Ishikawa (cell line): ENCODE data around the gene NPAS2.

Experiments
- CEBPB ChIP-seq: IDR thresholded peaks from 2 replicates; pipeline ENCODE4 v1.6.1; 2012
- CREB1 ChIP-seq: IDR thresholded peaks from 2 replicates; pipeline ENCODE4 v1.6.1; 2012; ENCODE audit warnings: low read depth
- EGR1 ChIP-seq: IDR thresholded peaks from 2 replicates; pipeline ENCODE4 v1.6.1; 2012
- EP300 ChIP-seq: IDR thresholded peaks from 2 replicates; pipeline ENCODE4 v1.6.1; 2012; ENCODE audit warnings: borderline replicate concordance
- FOXM1 ChIP-seq: IDR thresholded peaks from 2 replicates; pipeline ENCODE4 v1.6.1; 2012; ENCODE audit warnings: low read depth, borderline replicate concordance
- NFIC ChIP-seq: IDR thresholded peaks from 2 replicates; pipeline ENCODE4 v1.6.1; 2012
- RAD21 ChIP-seq: IDR thresholded peaks from 2 replicates; pipeline ENCODE4 v1.6.1; 2012; ENCODE audit warnings: low read depth
- TAF1 ChIP-seq: IDR thresholded peaks from 2 replicates; pipeline ENCODE4 v1.6.1; 2012; ENCODE audit warnings: low read depth, mild to moderate bottlenecking
- TCF12 ChIP-seq: IDR thresholded peaks from 2 replicates; pipeline ENCODE4 v1.6.1; 2012; ENCODE audit warnings: low read depth
- TEAD4 ChIP-seq: IDR thresholded peaks from 2 replicates; pipeline ENCODE4 v1.6.1; 2012
- YY1 ChIP-seq: IDR thresholded peaks from 2 replicates; pipeline ENCODE4 v1.6.1; 2012; ENCODE audit warnings: low read depth
- ZBTB7A ChIP-seq: IDR thresholded peaks from 2 replicates; pipeline ENCODE4 v1.6.1; 2012; ENCODE audit warnings: low read depth
- TF ChIP-seq, protein P1 (sequence below): IDR thresholded peaks from 2 replicates; pipeline ENCODE4 v1.6.1; 2012; ENCODE audit warnings: low read depth, mild to moderate bottlenecking
- TF ChIP-seq, protein P2 (sequence below): IDR thresholded peaks from 2 replicates; pipeline ENCODE4 v1.6.1; 2012
- TF ChIP-seq, protein P3 (sequence below): IDR thresholded peaks from 2 replicates; pipeline ENCODE4 v1.6.1; 2012

NPAS2 gene

DNA sequence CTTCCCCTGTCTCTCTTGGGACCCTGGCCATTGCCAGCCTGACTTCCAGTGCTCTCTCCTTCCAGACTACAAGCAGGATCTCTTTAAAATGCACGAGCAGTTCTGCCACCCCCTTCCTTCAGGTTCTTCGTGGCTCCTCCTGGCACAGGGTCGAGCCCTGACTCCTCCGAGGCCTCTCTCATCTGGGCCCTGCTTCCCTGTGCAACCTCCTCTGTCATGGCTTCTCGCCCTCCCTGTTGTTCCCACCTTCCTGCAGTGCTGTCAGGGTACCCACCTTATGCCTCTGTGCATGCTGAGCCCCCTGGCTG is 125.4 kb downstream of the NPAS2 start:
- TF ChIP-seq TCF12: no peak
- no peak for TF ChIP-seq YY1
- TF ChIP-seq ZBTB7A: no peak
- TF ChIP-seq TEAD4: no peak
- TF ChIP-seq TAF1: no peak
- no peak for TF ChIP-seq EGR1
- TF ChIP-seq FOXM1: no peak
- TF ChIP-seq NFIC: no peak
- no peak for TF ChIP-seq EP300
- no peak for TF ChIP-seq RAD21

DNA sequence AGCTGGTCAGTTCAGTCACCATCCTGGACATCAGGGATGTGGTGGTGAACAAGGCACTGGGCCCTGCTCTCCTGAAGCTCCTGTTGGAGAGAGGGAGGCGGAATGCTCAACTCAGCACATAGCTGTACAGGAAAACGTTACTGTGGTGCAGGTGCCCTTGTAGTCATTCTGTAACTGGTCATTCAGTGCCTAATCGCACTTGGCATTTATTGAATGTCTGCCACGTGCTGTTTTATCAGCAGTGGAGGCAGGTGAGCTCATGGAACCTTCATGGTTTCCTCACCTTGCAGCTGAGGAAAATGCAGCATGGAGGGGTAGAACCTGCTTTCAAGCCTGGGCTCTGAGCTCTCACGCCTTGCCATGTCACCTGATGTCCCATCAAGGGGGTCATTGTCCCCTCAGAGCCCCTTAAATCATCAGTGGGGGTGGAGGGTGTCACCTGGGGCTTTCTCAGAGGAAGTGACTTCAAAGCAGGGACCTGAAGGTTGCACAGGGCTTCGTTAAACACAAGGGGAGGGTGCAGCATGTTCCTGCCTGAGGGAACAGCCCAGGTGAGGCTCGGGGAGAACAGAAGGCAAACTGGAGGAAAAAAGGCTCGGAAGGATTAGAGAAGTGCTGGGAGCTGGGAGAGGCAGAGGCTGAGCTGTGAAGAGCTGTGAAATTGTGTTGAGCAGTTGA is 126.1 kb downstream of the NPAS2 start:
- TF ChIP-seq FOXM1: no peak
- TF ChIP-seq, protein P1, sequence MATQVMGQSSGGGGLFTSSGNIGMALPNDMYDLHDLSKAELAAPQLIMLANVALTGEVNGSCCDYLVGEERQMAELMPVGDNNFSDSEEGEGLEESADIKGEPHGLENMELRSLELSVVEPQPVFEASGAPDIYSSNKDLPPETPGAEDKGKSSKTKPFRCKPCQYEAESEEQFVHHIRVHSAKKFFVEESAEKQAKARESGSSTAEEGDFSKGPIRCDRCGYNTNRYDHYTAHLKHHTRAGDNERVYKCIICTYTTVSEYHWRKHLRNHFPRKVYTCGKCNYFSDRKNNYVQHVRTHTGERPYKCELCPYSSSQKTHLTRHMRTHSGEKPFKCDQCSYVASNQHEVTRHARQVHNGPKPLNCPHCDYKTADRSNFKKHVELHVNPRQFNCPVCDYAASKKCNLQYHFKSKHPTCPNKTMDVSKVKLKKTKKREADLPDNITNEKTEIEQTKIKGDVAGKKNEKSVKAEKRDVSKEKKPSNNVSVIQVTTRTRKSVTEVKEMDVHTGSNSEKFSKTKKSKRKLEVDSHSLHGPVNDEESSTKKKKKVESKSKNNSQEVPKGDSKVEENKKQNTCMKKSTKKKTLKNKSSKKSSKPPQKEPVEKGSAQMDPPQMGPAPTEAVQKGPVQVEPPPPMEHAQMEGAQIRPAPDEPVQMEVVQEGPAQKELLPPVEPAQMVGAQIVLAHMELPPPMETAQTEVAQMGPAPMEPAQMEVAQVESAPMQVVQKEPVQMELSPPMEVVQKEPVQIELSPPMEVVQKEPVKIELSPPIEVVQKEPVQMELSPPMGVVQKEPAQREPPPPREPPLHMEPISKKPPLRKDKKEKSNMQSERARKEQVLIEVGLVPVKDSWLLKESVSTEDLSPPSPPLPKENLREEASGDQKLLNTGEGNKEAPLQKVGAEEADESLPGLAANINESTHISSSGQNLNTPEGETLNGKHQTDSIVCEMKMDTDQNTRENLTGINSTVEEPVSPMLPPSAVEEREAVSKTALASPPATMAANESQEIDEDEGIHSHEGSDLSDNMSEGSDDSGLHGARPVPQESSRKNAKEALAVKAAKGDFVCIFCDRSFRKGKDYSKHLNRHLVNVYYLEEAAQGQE: no peak
- no peak for TF ChIP-seq EP300

DNA sequence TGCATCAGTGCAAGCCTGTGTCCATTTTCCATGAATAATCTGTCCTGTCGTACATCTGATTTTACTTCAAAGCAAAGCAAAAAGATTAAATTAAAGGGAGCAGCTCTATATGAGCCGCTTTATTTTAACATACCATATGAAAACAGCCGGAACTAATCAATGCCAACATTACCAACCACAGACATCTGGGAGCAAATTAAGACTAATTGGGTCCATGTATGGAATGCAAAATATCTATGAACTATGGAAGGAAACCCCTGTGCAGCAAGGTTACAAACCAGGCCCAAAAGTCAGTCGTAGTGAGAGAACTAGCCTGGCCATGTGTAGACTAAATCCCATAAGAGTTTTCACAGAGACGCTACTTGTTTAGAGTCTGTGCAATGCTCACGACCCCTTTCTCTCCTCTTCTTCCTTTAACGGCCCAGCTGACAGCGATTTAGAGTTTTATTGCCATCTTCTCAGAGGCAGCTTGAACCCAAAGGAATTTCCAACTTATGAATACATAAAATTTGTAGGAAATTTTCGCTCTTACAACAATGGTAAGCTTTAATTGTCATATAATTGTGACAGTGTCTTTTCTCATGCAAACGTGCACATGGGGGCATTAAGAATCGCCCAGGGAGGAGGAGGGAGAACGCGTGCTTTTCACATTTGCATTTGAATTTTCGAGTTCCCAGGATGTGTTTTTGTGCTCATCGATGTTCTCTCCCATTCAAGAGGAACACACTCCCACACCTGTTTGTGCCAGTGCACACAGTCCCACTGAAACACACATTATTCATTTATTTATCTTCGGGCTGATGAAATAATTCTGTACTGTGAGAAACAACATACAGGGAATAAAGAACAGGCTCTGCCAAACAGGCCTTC is 129.2 kb downstream of the NPAS2 start:
- TF ChIP-seq TCF12: no peak
- TF ChIP-seq, protein P2, sequence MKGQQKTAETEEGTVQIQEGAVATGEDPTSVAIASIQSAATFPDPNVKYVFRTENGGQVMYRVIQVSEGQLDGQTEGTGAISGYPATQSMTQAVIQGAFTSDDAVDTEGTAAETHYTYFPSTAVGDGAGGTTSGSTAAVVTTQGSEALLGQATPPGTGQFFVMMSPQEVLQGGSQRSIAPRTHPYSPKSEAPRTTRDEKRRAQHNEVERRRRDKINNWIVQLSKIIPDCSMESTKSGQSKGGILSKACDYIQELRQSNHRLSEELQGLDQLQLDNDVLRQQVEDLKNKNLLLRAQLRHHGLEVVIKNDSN: no peak
- no peak for TF ChIP-seq TAF1
- TF ChIP-seq, protein P1: no peak
- TF ChIP-seq, protein P3, sequence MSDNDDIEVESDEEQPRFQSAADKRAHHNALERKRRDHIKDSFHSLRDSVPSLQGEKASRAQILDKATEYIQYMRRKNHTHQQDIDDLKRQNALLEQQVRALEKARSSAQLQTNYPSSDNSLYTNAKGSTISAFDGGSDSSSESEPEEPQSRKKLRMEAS: no peak
- no peak for TF ChIP-seq CREB1
- TF ChIP-seq FOXM1: no peak
- TF ChIP-seq ZBTB7A: no peak
- no peak for TF ChIP-seq EP300
- no peak for TF ChIP-seq CEBPB
- TF ChIP-seq NFIC: no peak
- TF ChIP-seq TEAD4: no peak
- no peak for TF ChIP-seq EGR1
- no peak for TF ChIP-seq RAD21
- no peak for TF ChIP-seq YY1

DNA sequence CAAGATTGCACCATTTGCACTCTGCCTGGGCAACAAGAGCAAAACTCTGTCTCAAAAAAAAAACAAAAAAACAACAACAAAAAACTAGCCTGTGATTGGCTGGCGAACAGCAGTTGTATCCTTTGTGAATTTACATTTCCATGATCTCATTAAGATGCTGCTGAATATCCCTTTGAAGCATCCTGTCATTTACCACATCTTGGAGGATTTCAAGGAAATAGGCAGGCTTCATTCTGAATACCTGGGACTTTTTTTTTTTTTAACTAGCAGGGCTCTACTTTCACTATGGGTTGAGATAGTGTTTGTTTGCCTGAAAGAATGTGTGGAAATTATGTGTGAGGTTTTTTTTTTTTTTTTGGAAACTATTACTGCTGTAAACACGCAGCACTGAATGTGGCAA is 132.6 kb downstream of the NPAS2 start:
- TF ChIP-seq, protein P1: no peak

DNA sequence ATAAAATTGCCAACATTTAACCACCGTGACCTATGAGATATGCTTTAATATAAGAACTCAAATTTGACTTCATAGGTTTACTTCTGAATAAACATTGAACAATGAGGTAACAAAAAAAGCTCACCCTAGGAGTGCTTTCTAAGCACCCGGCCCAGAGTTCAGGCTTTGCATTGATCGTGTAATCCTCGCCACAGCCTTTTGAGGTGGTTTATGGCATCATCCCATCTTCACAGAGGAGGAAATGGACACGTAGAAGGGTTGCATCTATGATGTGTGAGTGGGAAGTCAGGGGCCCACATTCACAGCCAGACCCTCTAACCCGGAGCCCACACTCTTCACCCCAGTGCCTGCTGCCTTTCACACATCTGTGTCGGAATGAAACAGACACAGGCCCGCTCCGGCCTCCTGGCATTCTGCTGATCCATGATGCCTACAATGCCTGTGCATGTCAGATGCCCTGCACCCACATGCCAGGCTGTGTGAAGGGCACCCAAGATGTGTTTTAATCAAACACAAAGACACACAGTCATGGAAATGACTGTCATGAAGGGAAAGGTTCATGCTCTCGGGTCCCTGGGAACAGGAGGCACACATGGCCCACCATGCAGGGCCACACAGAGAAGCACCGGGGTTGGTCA is 133.6 kb downstream of the NPAS2 start:
- TF ChIP-seq EP300 (no peak), FOXM1 (no peak), ZBTB7A (no peak), NFIC (no peak), TEAD4 (no peak)
- TF ChIP-seq, protein P3: no peak
